SK-N-SH treated with all-trans-retinoic acid at 6 μM for 48 hours (cell line): ENCODE data around the gene RPRML.

Source experiments
- ESRRG ChIP-seq: fragments of 250-450 bp; sonication (Bioruptor Pico); IDR thresholded peaks from 2 replicates; pipeline ENCODE4 v1.6.1; 2021; ENCODE audit warnings: mild to moderate bottlenecking
- ISL1 ChIP-seq: fragments of 250-450 bp; sonication (Bioruptor Pico); IDR thresholded peaks from 2 replicates; pipeline ENCODE4 v2.1.2; 2022; ENCODE audit warnings: mild to moderate bottlenecking, moderate library complexity
- RARB ChIP-seq: fragments of 250-450 bp; sonication (Bioruptor Pico); IDR thresholded peaks from 2 replicates; pipeline ENCODE4 v1.8.0; 2021; ENCODE audit warnings: mild to moderate bottlenecking, moderate library complexity
- SNAI2 ChIP-seq: fragments of 250-450 bp; sonication (Bioruptor Pico); IDR thresholded peaks from 2 replicates; pipeline ENCODE4 v1.5.0; 2020; ENCODE audit warnings: mild to moderate bottlenecking, moderate library complexity
- TCF4 ChIP-seq: fragments of 250-450 bp; sonication (Bioruptor Pico); IDR thresholded peaks from 2 replicates; pipeline ENCODE4 v1.8.0; 2021; ENCODE audit warnings: mild to moderate bottlenecking, moderate library complexity, borderline replicate concordance
- ZNF565 ChIP-seq: fragments of 450-650 bp; formaldehyde crosslinking; conservative IDR thresholded peaks from 2 replicates; pipeline ENCODE4 v1.5.0; 2020; ENCODE audit warnings: low read depth, mild to moderate bottlenecking, moderate library complexity

DNA sequence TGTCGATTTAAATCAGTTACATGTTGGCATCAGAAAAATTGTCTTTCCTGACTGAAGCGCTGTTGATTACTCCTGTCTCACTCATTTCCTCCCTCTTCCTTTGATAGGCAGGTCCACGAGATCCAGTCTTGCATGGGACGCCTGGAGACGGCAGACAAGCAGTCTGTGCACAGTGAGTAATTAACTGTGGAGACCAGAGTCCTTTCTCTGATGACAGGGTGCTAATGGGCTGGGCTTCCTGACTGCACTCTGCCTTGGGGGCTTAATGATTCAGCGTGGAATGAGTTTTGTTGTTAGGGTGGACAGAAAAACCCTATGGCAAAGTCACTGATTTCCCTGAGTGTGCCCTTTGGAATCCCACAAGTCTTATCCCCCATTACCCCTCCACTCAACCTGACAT lies 49.6 kb downstream of the RPRML start:
- no peak for TF ChIP-seq RARB (CRISPR knock-in tag)
- no peak for TF ChIP-seq ESRRG
- TF ChIP-seq SNAI2 (CRISPR knock-in tag) = no peak
- no peak for TF ChIP-seq TCF4 (CRISPR knock-in tag)
- no peak for TF ChIP-seq ZNF565 (CRISPR knock-in tag)
- TF ChIP-seq ISL1 (CRISPR knock-in tag) = no peak
